Stimulated activated naive CD8-positive, alpha-beta T cell treated with anti-CD3 and anti-CD28 coated beads, Interleukin-15, Interleukin-2, amounts not matched to agents 100 U/mL and 50 U/mL, for 24 hours (primary cell): ENCODE results near the gene PSEN1.

Source experiments
- ATAC-seq: fragments of 150-1000 bp; cut with Tn5 transposase; one replicate; pipeline ENCODE4 v1.10.0; 2021
- DNase-seq: peaks from one replicate; pipeline ENCODE4 v3.0.0; 2021

Gene PSEN1

DNA sequence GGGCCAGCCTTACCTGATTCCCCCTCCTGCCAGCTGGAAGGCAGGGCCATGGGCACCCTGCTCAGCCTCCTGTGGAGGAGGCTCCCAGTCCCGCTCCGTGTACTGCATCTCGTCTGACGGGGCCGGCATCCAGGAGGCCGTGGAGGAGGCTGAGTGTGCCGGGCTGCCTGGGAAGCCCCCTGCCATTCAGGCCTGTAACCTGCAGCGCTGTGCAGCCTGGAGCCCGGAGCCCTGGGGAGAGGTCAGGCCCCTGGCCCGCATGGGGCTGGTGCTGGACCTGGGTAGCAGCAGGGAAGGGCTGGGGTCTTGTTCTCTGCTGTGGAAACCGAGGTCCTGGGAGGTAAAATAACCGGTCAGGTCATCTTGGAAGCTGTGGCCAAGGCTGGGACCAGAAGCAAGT lies 117.4 kb downstream of the PSEN1 start:
- ATAC-seq (no peak), DNase-seq (no peak)

DNA sequence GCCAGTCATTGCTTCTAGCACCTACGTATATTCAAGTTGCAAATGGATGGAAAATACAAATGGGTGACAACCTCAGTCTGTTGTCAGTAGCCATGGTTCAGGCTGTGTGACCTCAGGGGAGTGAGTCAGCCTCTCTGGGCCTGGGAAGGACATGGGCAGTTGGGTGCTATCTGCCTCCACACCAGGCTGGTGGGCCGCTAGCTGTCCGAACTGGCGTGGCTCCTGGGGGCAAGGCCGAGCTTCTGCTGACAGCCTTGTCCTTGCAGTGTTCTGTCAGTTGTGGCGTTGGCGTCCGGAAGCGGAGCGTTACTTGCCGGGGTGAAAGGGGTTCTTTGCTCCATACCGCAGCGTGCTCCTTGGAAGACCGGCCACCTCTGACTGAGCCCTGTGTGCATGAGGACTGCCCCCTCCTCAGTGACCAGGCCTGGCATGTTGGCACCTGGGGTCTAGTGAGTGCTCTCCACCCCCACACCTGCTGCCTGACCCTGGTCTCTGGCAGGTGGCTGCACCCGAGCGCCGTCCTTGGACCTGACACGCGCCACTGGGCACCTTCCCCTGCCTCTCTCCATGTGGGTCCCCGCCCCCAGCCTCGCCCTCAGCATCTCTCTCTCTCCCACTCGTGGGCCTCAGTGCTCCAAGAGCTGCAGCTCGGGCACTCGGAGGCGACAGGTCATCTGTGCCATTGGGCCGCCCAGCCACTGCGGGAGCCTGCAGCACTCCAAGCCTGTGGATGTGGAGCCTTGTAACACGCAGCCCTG lies 118.1 kb downstream of the PSEN1 start:
- ATAC-seq = no peak
- no peak for DNase-seq

DNA sequence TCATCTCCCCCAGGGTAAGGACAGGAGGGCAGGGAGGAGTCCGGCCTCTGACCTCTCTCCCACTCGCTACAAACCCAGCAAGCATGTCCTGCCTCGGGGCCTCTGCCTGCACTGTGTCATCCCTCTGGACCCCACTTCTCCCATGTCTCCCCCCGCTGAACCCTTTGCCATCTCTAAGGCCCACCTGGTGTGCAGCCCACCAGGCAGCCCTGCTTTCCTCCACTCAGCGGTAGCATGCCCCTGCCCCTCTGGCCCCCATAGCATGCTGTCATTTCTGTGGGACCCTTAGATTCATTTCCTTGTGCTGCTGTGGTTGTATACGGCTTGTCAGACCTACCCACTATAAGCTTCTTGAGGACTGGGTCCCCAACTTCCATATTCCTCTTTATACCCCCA lies 118.7 kb downstream of the PSEN1 start:
- ATAC-seq = no peak
- no peak for DNase-seq

DNA sequence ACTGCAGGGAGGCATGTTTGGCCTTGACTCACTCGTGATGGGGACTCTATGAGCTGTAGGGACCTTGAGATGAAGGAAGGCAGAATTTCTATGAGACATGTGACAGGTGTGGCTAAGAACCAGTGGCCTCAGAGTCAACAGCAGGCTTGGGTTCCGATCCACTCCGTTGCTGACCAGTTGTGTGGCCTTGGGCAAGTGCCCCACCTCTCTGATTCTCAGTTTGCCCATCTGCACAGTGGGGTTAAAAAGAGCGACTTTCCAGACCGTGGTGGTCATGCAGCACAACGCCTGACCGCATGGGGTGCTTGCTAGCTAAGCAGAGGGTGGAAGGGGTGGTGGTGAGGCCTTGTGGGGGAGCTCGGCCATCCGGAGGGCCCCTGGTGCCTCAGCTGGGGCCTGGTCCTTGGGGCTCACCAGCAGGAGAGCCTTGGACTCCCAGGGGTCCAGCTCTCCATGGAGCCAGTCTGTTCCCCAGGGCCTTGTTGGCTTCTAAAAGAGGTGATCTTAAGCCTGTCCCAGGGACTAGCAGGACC lies 119.5 kb downstream of the PSEN1 start:
- ATAC-seq = no peak
- no peak for DNase-seq

DNA sequence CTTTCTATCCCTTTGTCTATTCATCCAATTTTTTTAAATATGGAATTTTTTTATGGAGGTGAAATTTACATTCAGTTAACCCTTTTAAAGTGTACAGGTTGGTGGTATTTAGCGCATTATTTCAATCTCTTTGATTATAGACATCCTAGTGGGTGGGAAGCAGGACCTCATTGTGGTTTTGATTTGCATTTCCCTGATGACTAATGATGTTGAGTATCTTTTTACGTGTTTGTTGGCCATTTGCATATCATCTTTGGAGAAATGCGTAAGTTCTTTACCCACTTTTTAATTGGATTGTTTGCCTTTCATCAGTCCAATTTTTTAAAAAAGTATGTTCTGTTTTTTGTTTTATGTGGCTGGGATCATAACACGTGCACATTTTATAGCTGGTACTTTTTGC lies 121.8 kb downstream of the PSEN1 start:
- DNase-seq (no peak), ATAC-seq (no peak)

DNA sequence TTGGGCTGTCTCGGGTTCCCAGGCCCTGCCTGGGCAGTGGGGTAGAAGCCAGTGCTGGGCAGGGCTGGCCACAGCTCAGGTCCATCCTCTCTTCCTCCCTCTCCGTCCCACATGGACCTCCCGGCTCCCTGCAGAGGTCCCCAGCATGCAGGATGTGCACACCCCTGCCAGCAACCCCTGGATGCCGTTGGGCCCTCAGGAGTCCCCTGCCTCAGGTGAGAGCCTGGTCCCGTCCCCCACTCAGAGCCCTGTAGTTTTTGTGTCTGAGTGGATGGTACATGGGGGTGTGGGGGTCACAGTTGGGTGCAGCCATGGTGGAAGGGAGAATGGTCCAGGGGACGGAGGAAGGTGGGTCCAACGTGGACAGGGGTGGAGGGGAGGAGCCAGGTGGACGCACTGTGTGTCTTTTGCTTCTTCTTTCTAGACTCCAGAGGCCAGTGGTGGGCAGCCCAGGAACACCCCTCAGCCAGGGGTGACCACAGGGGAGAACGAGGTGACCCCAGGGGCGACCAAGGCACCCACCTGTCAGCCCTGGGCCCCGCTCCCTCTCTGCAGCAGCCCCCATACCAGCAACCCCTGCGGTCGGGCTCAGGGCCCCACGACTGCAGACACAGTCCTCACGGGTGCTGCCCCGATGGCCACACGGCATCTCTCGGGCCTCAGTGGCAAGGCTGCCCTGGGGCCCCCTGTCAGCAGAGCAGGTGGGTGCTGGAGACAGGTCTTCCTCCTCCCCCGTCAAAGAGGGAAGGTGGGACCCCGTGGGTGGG lies 122.7 kb downstream of the PSEN1 start:
- DNase-seq (no peak), ATAC-seq (no peak)

DNA sequence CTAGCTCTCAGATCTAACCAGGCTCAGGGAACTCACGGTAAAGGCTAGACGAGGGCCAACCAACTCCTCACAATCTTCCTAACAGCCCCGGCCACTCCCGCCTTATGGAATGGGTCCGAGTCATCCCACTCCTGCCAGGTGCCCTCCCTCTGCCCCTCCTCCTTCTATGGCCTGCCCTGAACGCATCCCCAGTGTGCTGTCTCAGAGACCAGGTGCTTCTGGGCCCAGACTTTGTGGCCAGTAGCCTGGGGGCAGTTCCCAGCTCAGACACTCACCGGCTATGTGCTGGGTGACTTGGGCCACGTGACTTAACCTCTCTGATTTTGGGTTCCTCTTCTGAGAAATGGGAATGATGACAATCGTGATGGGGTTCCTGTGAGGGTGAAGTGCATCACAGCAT lies 123.5 kb downstream of the PSEN1 start:
- ATAC-seq (no peak), DNase-seq (no peak)

DNA sequence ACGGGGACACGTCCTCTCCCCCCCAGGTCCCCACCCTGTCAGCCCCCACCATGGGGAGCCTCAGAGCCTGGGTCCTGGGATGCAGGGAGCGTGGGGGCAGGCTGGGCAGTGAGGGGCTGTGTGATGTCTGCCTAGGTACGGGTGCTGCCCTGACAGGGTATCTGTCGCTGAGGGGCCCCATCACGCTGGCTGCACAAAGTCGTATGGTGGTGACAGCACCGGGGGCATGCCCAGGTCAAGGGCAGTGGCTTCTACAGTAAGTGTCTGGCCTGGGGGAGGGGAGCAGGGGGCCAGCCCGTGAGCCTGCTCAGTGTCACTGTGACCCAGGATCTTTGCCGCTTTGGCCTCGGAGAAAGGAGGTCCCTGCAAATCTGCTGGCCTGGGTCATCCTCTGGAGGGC lies 124.3 kb downstream of the PSEN1 start:
- ATAC-seq = no peak
- DNase-seq = no peak

DNA sequence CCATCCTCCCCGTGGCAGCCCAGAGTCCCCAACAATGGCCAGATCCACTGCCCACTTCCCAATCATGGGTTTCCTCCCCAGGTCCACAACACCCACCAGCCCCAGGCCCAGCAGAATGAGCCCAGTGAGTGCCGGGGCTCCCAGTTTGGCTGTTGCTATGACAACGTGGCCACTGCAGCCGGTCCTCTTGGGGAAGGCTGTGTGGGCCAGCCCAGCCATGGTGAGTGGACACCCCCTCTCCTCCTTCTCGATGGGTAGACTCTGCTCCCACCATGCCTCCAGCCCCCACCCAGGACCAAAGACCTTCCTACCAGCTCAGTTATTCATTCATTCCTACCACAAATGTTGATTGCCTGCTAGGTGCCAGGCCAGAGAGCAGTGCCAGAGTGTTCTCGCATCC lies 124.8 kb downstream of the PSEN1 start:
- ATAC-seq = no peak
- no peak for DNase-seq

DNA sequence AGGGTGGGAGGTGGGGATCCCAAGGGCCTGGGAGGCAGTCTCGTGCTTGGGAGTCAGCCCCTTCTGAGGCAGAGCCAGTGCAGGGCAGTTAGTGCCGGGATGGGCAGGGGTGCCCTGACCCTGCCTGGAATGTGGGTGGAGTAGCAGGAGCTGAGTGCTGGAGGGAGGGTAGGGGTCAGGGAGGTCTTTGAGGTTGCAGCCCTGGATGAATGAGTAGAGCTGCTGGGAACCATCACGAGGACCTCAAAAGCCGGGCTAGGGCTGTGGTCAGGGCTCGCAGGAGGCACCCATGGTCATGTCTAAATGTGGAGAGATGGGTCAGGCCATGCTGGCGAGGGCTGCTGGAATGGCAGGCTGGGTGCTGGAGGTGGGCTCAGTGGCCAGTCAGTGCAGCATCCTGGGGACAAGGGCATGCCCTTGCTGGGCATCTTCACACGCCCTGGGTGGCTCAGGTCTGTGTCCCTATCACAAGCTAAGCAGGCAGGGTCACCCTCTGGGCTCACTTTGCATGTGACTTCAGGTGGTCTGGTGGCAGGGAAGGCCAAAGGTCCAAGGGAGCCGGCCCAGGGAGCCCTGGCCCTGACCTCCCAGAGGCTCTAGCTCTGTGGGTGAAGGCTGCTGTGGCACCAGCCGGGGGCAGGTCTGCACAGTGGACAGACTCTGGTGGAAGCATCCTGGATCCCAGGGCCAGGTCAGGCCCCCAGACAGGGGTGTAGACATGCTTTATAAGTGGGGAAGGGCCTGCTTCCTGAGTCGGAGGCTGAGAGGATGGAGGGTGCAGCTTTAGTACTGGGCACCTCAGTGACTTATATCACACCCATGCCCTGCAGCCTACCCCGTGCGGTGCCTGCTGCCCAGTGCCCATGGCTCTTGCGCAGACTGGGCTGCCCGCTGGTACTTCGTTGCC lies 125.5 kb downstream of the PSEN1 start:
- ATAC-seq = no peak
- no peak for DNase-seq

DNA sequence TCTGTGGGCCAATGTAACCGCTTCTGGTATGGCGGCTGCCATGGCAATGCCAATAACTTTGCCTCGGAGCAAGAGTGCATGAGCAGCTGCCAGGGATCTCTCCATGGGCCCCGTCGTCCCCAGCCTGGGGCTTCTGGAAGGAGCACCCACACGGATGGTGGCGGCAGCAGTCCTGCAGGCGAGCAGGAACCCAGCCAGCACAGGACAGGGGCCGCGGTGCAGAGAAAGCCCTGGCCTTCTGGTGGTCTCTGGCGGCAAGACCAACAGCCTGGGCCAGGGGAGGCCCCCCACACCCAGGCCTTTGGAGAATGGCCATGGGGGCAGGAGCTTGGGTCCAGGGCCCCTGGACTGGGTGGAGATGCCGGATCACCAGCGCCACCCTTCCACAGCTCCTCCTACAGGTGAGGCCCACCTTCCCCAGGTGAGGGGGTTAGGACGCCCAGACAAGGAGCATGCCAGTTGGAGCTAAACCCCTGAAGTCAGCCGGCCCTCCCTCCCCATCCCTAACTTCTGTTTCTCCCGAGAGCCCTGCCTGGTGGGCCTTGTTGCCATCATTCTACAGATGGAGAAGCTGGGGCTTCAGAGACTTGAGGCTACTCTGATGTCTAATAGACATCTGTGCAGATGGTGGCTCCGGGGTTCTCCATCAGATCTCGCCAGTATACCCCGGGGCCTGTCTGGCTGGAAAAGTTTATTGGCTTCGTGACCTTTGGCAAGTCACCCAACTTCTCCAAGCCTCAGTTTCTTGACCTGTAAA lies 126.3 kb downstream of the PSEN1 start:
- DNase-seq (no peak), ATAC-seq (no peak)

DNA sequence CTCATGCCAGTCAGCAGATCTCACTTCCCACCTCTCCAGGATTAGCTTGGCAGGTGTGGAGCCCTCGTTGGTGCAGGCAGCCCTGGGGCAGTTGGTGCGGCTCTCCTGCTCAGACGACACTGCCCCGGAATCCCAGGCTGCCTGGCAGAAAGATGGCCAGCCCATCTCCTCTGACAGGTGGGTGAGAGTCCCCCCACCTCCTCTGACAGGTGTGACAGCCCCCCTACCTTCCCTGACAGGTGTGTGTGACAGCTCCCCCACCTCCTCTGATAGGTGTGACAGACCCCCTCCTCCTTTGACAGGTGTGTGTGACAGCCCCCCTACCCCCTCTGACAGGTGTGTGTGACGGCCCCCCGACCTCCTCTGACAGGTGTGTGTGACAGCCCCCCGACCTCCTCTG lies 127.3 kb downstream of the PSEN1 start:
- ATAC-seq = no peak

DNA sequence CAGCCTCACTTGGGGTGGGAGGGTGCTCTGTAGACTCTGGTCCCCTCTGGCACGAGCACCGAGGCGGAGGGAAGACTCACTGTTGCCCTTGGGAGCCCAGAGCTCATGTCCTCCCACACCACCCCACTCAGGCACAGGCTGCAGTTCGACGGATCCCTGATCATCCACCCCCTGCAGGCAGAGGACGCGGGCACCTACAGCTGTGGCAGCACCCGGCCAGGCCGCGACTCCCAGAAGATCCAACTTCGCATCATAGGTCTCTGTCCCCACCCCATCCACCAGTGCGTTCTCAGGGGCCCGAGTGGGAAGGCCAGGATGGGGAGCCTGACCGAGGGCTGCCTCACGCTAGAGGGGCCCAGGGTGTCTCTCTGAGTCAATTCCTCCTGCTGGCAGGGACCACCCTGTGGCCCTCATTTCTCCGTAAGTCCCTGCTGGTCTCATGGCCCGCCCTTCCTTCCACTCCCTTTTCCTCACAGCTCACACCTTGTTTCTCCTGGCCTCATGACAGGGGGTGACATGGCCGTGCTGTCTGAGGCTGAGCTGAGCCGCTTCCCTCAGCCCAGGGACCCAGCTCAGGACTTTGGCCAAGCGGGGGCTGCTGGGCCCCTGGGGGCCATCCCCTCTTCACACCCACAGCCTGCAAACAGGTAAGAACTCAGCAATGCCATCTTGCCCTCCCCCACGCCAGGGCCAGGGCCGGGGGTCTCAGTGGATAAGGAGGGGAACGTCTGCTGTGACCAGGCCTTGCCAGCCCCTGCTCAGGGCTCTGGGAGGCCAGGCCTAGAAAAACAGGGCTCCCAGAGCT lies 128.0 kb downstream of the PSEN1 start:
- no peak for ATAC-seq
- DNase-seq = no peak

More for the DNA sequence above, 127.3 kb downstream of the PSEN1 start:
- DNase-seq = no peak

DNA sequence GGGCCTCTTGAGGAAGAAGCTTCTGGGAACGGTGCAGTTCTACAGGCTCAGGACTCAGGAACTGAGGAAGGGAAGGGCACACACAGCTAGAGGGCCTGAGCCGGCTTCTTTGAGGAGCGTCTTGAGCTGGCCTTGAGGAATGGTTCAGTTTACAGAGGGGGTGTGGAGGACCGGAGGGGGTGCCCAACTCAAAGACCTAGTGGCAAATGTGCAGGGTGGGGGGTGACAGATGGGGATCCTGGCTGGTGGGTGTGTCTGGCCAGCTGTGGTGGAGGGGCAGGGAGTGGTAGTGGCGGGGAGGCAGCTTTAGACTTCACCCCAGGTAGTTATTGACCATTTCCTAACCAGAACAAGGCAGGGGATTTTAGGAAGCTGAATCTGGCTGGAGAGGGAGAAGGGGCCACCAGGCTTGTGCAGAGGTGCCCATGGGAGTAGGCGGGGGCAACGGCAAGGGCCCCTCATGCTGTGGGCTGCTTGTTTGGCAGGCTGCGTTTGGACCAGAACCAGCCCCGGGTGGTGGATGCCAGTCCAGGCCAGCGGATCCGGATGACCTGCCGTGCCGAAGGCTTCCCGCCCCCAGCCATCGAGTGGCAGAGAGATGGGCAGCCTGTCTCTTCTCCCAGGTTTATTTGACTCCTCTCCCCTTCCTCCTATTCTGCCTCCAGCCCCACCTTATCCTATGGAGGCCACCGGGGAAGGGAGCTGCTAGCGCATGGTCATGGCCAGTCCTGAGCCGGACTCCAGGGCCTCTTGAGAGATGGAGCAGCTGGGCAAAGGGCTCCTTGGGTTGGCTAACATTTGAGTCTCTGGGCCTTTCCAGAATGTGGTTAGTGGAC lies 128.8 kb downstream of the PSEN1 start:
- no peak for ATAC-seq
- no peak for DNase-seq

DNA sequence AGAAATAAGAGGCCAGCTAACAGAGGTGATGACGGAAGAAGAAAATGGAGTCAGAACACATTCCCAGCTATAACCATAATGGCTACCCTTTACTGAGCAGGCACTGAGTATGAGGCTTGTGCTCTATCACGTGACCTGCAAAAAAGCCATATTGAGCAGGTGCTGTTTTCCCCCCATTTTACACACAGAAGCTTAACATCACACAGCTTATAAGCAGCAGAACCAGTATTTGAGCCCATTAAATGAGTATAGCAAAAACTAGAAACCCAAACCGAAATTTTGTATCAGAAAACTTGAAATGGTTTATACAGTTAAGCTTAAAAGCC lies 129.4 kb downstream of the PSEN1 start:
- ATAC-seq (no peak), DNase-seq (no peak)

DNA sequence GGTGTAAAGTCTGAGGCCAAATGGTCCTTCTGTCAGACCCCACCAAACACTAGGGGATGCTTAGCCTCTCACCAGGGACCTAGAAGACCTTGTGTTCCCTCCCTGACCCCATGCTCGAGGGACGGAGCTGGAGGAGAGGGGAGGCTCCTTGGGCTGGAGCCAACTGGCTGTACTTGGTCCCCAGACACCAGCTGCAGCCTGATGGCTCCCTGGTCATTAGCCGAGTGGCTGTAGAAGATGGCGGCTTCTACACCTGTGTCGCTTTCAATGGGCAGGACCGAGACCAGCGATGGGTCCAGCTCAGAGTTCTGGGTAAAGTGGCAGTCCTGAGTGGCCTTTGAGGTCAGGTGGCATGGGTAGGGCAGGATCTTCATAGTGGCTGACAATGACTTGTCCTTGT lies 130.0 kb downstream of the PSEN1 start:
- DNase-seq = no peak

DNA sequence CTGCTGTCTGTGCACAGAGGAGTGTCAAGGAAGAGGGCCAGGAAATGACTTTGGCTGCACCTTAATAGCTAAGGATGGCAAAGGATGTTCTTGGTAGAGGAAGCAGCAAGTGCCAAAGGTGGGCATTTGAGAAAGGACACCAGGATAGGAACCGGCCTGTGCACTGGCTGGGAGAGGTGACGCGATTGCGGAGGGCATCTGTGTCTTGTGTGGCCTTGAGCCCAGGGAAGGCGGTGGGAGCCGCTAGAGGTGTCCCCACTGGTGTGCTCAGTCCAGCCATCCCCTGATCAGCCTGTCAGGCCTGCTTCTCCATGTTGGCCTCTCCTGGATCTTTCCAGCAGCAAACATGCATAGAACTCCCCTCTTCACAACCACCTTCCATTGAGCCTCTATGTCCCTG lies 131.2 kb downstream of the PSEN1 start:
- no peak for DNase-seq
- ATAC-seq = no peak

More for the DNA sequence above, 130.0 kb downstream of the PSEN1 start:
- ATAC-seq = no peak

DNA sequence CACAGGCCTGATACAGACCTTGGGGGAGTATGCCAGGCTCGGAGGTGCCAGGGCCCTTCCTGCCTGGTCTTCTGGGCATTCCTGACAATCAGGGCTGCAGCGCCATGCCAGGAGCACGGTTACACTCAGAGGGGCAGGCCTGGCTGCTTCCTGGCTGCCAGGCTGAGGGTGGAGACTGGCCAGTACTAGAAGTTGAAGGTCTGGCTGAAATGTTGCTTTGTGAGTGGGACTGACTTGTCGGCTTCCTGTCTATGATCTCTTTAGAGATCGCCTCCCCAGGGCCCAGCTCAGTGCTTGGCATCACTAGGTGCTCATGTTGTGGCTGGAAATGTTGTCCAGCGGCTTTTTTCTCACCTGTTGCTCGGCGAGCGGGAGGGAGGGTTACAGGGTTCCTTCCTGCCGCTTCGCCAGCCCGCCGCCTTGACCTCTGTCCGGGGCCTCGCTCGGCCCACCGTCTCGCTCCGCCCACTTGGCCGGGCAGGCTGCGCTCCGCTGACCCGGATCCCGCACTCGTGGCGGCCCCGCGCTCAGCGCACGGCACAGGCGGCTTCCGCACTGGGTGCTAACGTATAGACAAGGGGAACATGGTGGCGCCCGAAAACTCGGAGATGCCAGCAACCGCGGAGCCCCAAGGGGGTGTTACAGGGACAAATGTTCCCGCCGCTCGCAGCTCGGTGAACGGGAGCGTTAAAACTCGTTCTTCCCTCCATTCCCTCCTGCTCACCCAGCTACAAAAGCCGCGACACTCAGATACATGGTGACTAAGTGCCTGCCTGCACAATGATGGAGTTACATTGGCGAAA lies 133.6 kb downstream of the PSEN1 start:
- peak; percentile 34 for DNase-seq
- peak; percentile 50 for ATAC-seq

DNA sequence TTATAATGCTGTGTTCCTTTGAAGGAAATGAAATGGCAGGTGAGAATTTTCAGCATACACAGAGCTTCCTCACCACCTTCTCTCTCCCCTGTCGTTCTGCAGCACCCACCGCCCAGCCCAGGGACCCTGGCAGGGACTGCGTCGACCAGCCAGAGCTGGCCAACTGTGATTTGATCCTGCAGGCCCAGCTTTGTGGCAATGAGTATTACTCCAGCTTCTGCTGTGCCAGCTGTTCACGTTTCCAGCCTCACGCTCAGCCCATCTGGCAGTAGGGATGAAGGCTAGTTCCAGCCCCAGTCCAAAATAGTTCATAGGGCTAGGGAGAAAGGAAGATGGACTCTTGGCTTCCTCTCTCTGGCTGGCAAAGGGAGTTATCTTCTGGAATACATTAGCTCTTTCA lies 136.1 kb downstream of the PSEN1 start:
- DNase-seq (no peak), ATAC-seq (no peak)
